Activated T-helper 1 cell treated with Interleukin-2 at 50 U/mL for 16 hours (primary cell): ENCODE results near the gene ST3GAL3.

Source experiments
- DNase-seq: peaks from one replicate; pipeline ENCODE4 v3.0.0-alpha.2; 2020; ENCODE audit warnings: low read depth

Gene ST3GAL3

GRCh38 chr1:43914576-43915525, 207.5 kb downstream of the ST3GAL3 start:
- DNase-seq: no peak

GRCh38 chr1:43919906-43920305, 212.6 kb downstream of the ST3GAL3 start:
- DNase-seq: no peak

- DNase-seq: no peak
These were observed 213.7 kb downstream of the ST3GAL3 start for GRCh38 chr1:43921022-43921421.

- DNase-seq: no peak
These were observed 217.2 kb downstream of the ST3GAL3 start for GRCh38 chr1:43924516-43924915.

GRCh38 chr1:43925846-43926245, 218.5 kb downstream of the ST3GAL3 start:
- DNase-seq: no peak

- no peak for DNase-seq
These were observed 223.0 kb downstream of the ST3GAL3 start for GRCh38 chr1:43930168-43930948.

- DNase-seq: no peak
These were observed 223.6 kb downstream of the ST3GAL3 start for GRCh38 chr1:43930949-43931275.

- no peak for DNase-seq
These were observed 224.7 kb downstream of the ST3GAL3 start for GRCh38 chr1:43931711-43932660.

GRCh38 chr1:43932786-43933385, 225.6 kb downstream of the ST3GAL3 start:
- DNase-seq: no peak

GRCh38 chr1:43933386-43934100, 226.2 kb downstream of the ST3GAL3 start, which contains the start of gene ARTN:
Gene ARTN, plus strand, starts transcription at chr1:43933801. Its CDS starts 1,856 bp downstream, at chr1:43935657.
- DNase-seq: no peak

- peak; percentile 17 for DNase-seq
These were observed 227.0 kb downstream of the ST3GAL3 start for GRCh38 chr1:43934101-43934985.

- DNase-seq: no peak
These were observed 227.6 kb downstream of the ST3GAL3 start for GRCh38 chr1:43934986-43935324.

GRCh38 chr1:43935711-43936427, 228.5 kb downstream of the ST3GAL3 start:
- no peak for DNase-seq

- DNase-seq: no peak
These were observed 229.3 kb downstream of the ST3GAL3 start for GRCh38 chr1:43936431-43937151.

GRCh38 chr1:43937179-43937865, 230.0 kb downstream of the ST3GAL3 start:
- DNase-seq: no peak

- no peak for DNase-seq
These were observed 231.0 kb downstream of the ST3GAL3 start for GRCh38 chr1:43938383-43938782.

GRCh38 chr1:43938892-43939587, 231.7 kb downstream of the ST3GAL3 start:
- DNase-seq: no peak
